ENCODE measurements around the gene CYBC1.

CYBC1 gene

DNA sequence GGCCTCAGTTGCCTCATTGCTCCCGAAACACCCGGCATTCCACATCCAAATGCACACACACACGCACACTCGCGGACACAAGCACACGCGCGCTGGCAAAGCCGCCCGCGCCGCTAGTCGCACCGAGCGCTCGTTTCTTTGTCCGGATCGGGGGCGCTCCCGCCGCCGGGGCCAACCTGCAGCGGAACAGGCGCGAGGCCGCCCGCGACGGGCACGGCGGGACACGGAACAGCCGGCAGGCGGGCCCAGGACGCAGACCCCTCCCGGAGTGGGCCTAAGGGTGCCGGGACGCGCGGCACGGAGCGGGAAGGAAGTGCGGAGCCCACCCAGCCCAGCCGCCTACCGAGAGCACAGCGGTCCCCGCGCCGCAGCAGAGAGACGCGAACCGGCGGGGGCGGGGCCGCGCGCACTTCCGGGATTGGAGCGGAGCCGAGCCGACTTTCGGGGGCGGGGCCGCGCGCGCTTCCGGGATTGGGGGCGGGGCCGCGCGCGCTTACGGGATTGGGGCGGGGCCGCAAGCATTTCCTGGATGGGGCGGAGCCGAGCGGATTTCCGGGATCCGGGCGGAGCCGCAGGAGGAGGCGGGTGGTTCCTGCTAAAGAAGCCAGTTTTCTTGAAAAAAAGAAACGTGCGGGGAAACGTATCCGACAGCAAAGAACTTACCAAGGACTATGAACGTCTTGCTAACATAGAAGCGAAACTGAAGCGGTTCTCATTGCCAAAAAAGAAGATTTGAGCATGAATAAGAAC is at the start of gene CYBC1:
TSS of gene CYBC1 (minus strand) at position 396 of the 750 bp plus-strand sequence. CDS start 1,498 bp downstream, outside the sequence.
- H3K27ac ChIP-seq: peak within 1 kb of the TSS; percentile 73 to 99 (median 94)
- peak within 1 kb of the TSS; percentile 71 to 100 (median 95) for H3K4me3 ChIP-seq

DNA sequence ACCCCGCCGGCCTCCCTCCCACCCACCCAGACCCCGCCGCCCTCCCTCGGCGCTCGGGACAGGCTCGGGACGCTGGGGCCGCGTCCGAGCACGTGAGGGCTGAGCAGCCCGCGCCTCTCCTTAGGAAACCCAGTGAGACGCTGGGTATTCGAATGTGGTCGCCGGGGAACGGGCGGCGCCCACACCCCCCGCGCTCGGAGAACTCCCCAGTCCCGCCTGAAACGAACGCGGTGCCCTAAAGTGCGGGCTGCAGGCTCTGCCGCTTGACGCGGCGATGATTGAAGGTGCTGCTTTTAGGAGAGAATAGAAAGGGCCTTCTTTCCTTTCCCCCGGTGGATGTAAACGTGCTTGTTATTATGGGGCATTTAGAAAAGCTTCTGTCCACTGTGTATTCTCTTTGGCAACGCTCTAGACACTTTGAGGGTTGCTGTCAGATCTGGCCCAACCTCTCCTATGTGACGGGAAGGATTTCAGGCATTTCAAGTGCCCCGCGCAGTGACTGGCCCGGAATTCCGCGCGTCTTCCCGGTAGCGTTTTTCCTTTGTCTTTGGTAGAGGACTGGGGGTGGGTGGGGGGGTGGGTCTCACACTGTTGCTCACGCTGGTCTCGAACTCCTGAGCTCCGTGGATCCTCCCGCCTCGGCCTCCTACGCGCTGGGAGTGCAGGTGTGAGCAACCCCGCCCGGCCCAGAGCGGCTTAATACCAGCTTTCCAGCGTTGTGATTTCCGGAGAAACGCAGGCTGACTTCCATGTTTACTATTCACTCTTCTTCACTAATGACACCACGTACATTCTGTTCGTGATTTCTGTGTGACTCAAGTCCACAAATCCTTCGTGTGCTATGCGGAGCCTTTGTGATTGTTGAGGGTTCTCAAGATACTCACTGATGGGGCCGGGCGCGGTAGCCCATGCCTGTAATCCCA is 47.2 kb upstream of the CYBC1 start:
- peak overlapping the region; percentile 1 to 96 (median 85) for H3K27ac ChIP-seq
- peak overlapping the region; percentile 34 to 65 (median 58) for H3K4me3 ChIP-seq

DNA sequence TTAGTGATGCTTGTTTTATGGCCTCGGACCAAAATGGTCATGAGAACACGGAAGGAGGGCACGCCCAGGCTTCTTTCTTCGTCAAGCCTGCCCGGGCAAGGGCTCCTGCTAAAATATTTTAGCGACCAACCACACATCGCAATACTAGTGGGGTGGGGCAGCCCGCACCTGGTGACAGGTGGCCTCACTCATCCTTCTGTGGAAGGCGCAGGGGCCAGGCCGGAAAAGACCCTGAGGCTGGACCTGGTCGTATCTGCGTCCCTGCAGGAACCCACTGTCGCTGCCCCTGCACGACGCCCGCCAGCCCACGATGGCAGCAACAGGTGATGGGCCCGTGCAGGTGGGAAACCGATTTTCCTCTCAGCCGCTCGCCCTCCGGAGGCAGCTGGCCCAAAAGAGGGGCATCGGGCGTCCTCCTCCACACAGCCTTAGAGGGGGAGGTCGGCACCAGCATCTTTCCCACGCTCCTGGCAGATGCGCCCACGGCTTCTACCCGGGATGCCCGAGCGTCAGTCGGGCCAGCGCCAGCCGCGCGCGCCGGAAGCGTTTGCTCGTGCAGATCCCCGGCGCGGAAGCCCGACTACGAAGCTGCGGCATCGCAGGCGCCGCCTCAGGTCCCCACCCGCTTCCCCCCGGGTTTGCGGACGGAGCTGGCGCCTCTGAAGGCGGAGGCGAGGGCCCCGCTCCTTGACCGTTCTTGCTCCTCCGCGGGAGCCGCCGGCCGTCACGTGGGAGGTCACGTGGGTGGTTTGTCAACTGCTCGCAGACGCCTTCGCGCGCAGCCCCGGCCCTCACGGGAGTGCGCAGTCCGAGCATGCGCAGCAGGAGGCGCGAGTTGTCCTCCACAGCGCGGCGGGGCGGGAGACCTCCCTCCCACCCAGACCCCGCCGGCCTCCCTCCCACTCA is 46.2 kb upstream of the CYBC1 start:
- Histone ChIP-seq H3K4me3 (peak overlapping the region; percentile 34 to 65 (median 58)), H3K27ac (peak overlapping the region; percentile 47 to 96 (median 85))

DNA sequence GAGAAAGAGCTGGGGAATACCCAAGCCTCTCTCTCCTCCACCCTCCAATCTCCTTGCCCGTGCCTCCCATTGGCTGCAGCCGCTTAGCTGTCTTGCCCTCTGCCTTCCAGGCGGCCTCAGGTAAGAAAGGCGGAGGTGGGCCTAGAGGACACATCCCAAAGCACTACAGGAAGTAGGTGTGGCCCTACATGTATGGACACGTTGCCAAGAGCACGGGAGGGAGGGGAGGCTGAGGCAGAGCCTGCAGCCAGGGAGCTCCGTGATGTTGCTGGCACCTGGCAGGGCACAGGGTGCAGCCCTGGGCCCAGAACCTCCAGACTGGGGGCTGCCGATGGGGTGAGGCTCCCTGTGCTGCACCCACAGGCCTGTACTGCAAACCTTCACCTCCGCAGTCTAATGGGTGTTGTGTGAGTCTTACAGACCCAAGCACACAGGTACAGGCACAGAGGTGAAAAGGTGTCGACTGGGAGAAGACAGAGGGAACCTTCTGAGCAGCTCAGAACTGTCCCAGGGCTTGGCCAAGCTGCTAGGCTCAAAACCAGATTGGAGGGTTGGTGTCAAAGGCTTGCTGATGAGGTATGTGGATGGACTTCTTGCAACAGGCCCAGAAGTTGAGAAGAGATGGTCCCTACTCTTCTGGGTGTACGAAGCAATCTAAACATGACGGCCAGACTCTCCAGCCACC is 45.4 kb upstream of the CYBC1 start:
- H3K27ac ChIP-seq: peak overlapping the region in 18 of 21 experiments; percentile 35 to 96 (median 86)
- H3K4me3 ChIP-seq: peak overlapping the region in 1 of 7 experiments; percentile 58

DNA sequence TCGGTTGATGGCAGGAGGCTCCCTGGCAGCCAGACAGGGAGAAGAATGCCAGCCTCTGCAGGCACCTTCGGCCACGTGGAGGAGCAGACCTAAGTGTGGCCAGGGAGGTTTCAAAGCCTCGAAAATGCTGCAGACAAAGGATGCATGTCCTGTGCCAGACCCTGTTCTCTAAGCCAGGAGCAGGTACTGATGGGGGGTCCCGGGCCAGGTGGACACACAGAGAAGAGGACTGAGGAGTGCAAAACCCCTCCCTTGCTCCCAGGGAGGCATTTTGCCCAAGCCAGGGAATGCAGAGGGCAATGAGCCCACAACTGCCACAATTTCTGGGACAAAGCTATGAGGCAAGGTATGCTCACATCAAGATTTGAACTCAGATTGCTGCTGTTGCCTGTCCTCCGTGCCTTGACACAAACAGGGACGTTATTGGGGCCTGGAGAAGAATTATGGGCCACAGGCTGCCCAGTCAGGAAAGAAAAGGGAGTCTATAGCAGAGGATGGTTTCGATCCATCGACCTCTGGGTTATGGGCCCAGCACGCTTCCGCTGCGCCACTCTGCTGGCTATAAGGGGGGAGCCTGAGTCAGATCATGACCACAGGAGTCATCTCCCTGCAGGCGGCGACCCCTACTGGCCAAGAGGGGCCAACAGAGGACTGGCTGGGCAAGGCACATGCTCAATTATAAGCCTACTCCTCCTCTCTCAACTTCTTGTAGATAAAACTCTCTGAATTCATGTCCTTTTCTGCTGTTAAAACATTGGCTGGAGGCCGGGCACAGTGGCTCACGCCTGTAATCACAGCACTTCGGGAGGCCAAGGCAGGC is 43.9 kb upstream of the CYBC1 start:
- H3K4me3 ChIP-seq: no peak overlapping the region
- peak overlapping the region in 9 of 21 experiments; percentile 19 to 96 (median 41) for H3K27ac ChIP-seq

DNA sequence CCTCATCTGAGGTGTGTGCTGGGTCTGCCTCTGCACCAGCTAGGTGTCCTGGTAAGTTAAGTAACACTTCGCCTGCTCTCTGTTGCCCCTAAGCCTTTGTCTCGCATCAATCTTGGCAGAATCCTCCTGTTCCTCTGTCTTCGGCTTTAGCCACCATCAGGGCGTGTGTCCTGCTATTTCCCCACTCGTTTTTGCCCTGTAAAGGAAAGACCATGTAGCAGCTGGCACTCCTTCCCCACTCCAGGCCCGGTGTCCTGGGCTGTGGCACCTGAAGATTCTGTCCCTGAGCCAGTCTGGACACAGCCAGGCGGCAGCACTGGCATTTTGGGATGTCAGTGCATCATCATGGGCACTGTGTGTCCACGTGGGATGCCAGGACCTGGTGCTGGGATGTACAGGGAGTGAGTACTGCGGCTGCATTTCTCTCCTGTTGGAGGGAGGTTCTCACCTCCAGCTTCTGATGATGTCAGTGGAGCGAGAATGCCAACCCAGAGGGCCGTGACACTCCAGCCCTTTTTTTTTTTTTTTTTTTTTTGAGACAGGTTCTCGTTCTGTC is 42.8 kb upstream of the CYBC1 start:
- Histone ChIP-seq H3K27ac (peak overlapping the region in 8 of 21 experiments; percentile 21 to 59 (median 28)), H3K4me3 (no peak overlapping the region)

DNA sequence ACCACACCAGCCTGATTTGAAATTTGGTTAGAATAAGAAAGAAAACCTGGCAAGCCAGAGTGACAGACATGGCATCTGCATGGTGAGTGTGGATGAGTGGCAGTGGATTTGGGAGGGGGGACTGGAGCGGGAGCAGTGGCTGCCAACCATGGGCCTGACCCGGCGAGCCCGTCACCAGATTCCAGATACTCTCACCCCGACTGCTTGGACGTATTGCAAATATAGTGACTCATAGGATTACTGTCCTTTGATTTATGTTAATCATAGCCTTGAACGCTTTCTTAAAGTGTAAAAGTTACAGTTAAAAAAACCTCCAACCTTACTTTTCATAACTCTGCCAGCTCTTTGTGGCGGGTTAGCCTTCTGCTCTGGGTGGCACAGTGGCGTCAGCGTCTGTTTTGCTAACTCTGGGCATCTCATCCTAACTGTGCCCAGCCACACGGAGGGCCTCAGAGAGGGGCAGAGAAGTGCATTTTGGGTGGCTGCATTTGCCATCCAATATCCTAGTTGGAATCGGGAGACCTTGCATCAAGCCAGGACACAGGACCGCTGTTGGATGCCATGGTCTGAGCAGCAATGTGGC is 42.2 kb upstream of the CYBC1 start:
- Histone ChIP-seq H3K27ac (peak overlapping the region in 9 of 21 experiments; percentile 21 to 59 (median 32)), H3K4me3 (no peak overlapping the region)

DNA sequence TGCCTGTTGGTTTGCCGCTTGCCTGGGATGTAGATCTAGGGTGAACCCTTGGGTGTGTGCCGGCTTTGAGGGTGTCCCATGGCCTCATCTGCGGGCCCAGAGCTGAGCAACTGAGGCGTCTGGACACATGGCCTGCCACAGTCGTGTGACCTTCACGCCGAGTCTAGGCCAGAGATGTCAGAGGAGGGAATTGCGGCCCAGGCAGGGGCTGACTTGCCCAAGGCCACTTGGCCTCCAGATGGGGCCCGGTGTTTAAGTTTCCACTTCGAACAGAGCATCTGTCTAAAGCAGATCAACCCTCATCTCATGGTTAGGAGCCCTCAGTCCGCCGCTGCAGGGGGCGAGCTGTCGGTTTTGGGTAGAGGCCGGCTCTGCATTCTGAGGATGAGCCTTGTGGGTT is 41.0 kb upstream of the CYBC1 start:
- Histone ChIP-seq H3K27ac (no peak overlapping the region), H3K4me3 (no peak overlapping the region)

DNA sequence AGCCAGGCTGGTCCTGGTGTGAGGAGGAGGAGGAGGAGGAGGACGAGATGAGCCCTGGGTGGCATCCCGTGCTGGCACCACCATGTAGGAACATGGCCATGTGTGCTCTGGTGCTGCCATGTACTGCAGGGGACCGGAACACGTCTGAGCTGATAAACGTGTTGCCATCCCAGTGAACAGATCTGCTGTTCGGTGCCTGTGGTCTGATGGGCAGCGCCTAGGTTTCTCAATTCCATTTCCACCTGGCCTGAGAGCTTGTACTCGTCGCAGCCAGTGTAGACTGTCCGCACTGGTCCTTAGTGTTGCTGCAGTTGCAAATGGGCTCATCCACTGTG is 40.6 kb upstream of the CYBC1 start:
- H3K4me3 ChIP-seq: no peak overlapping the region
- peak overlapping the region in 1 of 21 experiments; percentile 15 for H3K27ac ChIP-seq

DNA sequence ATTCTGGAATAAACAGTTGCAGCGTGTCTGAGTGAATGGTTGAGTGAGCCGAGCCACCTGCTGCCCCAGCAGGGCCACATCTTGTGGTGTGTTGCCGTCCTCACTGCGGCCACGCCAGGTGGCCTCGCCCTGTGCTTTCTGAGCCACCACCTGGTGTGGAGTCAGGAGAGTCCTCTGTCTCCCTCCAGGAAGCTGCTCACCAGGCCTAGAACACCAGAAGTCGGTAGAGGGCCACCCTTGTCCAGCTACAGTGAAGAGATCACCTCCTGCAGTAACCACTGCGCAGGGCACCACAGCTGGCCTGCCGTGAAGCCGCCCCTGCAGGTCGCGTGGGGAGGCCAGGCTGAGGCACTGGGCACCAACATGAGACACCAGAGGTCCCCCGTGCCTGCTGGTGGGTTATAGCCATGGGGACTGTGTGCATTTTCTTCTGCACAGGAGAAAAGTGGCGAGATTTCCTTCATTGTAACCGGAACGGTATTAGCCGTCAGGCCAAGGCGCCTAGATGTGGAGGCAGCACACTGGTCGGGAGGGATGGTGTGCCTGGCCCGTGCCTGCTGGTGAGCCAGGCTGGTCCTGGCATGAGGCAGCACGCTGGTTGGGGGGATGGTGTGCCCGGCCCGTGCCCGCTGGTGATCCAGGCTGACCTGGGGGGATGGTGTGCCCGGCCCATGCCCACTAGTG is 40.1 kb upstream of the CYBC1 start:
- Histone ChIP-seq H3K4me3 (no peak overlapping the region), H3K27ac (peak overlapping the region in 1 of 21 experiments; percentile 15)

DNA sequence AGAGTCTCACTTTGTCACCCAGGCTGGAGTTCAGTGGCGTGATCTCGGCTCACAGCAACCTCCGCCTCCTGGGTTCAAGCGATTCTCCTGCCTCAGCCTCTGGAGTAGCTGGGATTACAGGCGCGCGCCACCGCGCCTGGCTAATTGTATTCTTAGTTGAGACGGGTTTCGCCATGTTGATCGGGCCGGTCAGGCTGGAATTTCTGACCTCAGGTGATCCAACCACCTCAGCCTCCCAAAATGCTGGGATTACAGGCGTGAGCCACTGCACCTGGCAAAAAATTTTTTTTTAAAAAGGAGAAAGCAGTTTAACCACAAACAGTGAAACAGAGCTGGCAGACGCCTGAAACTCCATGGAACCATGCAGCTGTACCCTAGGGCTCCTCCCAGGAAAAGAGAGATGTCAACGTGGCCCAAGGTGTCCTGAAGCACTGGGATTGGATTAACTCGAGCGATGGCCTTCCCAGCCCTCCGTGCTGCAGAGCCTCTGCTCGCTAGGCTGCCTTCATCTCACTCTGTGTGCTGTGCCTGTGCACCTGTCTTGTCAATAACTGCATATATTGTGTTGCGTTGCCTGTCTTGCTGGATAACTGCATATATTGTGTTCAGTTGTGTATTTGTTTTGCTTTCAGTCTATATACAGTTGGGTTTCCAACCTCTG is 39.4 kb upstream of the CYBC1 start:
- Histone ChIP-seq H3K27ac (peak overlapping the region in 5 of 21 experiments; percentile 28 to 78 (median 53)), H3K4me3 (no peak overlapping the region)

DNA sequence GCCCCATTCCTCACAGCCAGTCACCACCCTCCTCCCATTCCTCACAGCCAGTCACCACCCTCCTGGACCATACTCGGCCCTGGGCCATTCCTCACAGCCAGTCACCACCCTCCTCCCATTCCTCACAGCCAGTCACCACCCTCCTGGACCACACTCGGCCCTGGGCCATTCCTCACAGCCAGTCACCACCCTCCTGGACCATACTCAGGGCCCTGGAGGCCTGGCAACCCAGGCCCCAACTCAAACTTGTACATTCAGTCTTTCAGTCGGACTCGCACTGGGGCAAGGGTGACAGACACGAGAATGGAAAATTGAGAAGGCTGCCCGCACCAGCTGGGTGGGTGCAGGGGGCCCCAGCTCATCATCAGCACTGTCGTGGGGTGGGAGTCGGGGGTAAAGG is 38.6 kb upstream of the CYBC1 start:
- H3K4me3 ChIP-seq: no peak overlapping the region
- H3K27ac ChIP-seq: peak overlapping the region in 8 of 21 experiments; percentile 28 to 78 (median 54)

DNA sequence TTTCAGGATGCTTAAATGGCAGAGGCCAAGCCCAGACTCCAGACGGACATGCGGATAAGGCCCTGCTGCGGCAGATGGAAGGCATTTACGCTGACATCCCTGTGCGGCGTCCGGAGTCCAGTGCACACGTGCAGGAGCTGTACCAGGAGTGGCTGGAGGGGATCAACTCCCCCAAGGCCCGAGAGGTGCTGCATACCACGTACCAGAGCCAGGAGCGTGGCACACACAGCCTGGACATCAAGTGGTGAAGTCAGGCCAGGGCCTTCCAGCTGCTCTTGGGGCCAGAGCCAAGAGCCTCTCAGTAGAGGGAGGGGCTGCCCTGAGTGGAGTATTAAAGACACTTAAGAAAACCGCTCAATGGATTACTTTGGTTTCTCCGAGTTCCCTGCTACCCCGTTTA is 37.4 kb upstream of the CYBC1 start:
- H3K27ac ChIP-seq: peak overlapping the region in 4 of 21 experiments; percentile 9 to 64 (median 36)
- H3K4me3 ChIP-seq: no peak overlapping the region

DNA sequence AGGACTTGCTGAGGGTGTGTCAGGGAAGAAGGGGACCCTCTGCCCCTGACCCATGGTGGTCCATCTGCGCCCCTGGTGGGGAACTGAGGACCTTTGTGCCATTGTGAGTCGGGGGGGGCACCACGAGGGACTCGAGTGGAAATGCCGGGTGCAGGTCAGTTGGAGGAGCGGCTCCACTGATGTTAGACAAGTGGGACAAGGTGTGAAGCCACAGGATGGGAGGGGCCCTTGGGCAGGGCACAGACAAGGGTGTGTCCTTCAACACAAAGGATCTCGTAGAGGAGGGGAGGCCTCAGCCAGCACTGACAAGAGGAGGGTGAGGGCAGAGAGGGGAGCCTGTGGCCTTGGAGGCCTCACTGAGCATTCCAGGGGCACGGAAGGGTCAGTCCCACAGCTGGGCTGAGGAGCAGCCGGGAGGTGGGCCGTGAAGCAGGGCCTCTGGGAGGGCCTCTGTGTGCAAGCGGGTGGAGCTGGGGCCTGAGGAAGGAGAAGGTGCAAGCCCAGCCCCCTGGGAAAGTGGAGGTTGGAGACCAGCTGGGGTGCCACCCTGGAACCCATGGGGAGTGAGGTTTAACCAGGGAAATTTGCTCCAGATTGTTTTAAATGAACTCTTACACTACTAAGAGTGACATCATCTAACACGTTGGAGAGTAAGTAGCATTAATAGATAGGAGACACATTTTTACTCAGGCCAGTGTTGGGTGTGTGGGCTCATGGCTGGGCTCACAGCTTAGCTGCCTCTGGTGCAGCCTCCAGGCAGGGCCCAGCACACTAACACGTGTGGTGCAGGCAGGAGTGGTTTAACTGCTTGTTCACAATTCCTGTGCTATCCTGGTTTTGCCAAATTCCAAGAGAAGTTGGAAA is 35.9 kb upstream of the CYBC1 start:
- no peak overlapping the region for H3K4me3 ChIP-seq
- peak overlapping the region in 10 of 21 experiments; percentile 9 to 64 (median 46) for H3K27ac ChIP-seq

DNA sequence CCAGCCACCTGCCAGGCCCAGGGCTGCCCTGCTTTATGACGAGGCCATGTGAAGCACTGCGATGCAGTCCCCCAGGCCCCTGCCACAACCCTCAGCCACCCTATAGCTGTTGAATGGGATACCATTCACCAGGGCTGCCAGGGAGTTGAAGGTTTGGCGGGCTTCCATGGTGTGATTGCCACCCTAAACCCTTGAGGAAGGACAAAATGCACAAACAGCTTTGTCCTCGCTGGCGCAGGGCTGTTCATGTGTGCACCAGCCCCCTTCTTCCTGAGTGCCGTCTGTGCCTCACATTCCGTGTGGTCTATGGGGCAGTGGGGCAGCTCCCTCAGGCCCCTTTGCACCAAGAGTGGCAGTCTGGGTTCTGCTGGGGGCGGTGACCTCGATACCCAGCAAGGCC is 33.3 kb upstream of the CYBC1 start:
- no peak overlapping the region for H3K27ac ChIP-seq
- H3K4me3 ChIP-seq: no peak overlapping the region

All from skin epidermis (tissue), 12 donors.